ENCODE results near the gene VSIG10.

DNA sequence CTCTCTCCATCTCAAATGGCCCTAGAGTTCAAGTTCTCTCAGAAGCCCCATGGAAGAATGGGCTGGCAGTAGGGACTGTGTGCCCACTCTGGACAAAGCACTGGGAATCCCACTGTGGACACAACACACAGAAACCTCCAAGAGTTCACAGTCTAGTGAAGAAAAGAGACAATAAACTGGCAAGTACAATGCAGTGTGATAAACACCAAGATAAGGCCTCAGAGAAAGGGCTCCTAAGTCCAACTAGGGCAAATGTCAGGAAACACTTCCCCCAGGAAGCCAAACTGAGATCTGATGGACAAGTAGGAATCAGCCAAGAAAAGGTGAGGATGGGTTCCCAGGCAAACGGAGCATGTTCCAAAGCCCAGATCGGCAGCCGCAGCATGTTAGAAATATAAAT lies 5.4 kb downstream of the VSIG10 start:
- TF ChIP-seq CEBPB (IDR thresholded peaks at IDR 0.05) (no peak), FOXM1 (IDR thresholded peaks at IDR 0.05; ENCODE audit: borderline replicate concordance, low read depth) (no peak), YY1 (IDR thresholded peaks at IDR 0.05; ENCODE audit: low read depth) (no peak), EP300 (IDR thresholded peaks at IDR 0.05; ENCODE audit: borderline replicate concordance) (no peak), RAD21 (IDR thresholded peaks at IDR 0.05; ENCODE audit: low read depth) (no peak), EGR1 (IDR thresholded peaks at IDR 0.05) (no peak), TAF1 (IDR thresholded peaks at IDR 0.05; ENCODE audit: low read depth) (no peak), TEAD4 (IDR thresholded peaks at IDR 0.05) (no peak), ZBTB7A (IDR thresholded peaks at IDR 0.05; ENCODE audit: low read depth) (no peak), CREB1 (IDR thresholded peaks at IDR 0.05; ENCODE audit: low read depth) (no peak), TCF12 (IDR thresholded peaks at IDR 0.05; ENCODE audit: low read depth) (no peak)
- TF ChIP-seq, protein P1, sequence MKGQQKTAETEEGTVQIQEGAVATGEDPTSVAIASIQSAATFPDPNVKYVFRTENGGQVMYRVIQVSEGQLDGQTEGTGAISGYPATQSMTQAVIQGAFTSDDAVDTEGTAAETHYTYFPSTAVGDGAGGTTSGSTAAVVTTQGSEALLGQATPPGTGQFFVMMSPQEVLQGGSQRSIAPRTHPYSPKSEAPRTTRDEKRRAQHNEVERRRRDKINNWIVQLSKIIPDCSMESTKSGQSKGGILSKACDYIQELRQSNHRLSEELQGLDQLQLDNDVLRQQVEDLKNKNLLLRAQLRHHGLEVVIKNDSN (IDR thresholded peaks at IDR 0.05): no peak
- TF ChIP-seq, protein P2, sequence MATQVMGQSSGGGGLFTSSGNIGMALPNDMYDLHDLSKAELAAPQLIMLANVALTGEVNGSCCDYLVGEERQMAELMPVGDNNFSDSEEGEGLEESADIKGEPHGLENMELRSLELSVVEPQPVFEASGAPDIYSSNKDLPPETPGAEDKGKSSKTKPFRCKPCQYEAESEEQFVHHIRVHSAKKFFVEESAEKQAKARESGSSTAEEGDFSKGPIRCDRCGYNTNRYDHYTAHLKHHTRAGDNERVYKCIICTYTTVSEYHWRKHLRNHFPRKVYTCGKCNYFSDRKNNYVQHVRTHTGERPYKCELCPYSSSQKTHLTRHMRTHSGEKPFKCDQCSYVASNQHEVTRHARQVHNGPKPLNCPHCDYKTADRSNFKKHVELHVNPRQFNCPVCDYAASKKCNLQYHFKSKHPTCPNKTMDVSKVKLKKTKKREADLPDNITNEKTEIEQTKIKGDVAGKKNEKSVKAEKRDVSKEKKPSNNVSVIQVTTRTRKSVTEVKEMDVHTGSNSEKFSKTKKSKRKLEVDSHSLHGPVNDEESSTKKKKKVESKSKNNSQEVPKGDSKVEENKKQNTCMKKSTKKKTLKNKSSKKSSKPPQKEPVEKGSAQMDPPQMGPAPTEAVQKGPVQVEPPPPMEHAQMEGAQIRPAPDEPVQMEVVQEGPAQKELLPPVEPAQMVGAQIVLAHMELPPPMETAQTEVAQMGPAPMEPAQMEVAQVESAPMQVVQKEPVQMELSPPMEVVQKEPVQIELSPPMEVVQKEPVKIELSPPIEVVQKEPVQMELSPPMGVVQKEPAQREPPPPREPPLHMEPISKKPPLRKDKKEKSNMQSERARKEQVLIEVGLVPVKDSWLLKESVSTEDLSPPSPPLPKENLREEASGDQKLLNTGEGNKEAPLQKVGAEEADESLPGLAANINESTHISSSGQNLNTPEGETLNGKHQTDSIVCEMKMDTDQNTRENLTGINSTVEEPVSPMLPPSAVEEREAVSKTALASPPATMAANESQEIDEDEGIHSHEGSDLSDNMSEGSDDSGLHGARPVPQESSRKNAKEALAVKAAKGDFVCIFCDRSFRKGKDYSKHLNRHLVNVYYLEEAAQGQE (IDR thresholded peaks at IDR 0.05; ENCODE audit: low read depth): no peak
- TF ChIP-seq, protein P3, sequence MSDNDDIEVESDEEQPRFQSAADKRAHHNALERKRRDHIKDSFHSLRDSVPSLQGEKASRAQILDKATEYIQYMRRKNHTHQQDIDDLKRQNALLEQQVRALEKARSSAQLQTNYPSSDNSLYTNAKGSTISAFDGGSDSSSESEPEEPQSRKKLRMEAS (IDR thresholded peaks at IDR 0.05): no peak

All from Ishikawa (cell line).